IgD-negative memory B cell (primary cell): ENCODE data around the gene TGFB2. TPM values are rescaled to one million over a fixed set of nuclear protein-coding genes. Genes with fewer than 3 reads are reported as not detected.

Experiments
- H3K27ac Mint-ChIP-seq, 3 donors: one replicate each; pipeline ENCODE4 v1.8.0; 2020 to 2022; ENCODE audit warnings: mild to moderate bottlenecking in 3 of 3, mixed read lengths in 3 of 3, moderate library complexity in 1 of 3
- H3K27me3 Mint-ChIP-seq: one replicate; pipeline ENCODE4 v1.8.0; 2021; ENCODE audit warnings: mixed read lengths
- H3K36me3 Mint-ChIP-seq: one replicate; pipeline ENCODE4 v1.8.0; 2020; ENCODE audit warnings: mild to moderate bottlenecking, mixed read lengths
- H3K4me1 Mint-ChIP-seq, 3 donors: one replicate each; pipeline ENCODE4 v1.8.0; 2020 to 2022; ENCODE audit warnings: mixed read lengths in 3 of 3, mild to moderate bottlenecking in 1 of 3
- H3K4me3 Mint-ChIP-seq, 4 donors: one replicate each; pipeline ENCODE4 v1.8.0; 2020 to 2022; ENCODE audit warnings: mild to moderate bottlenecking in 4 of 4, mixed read lengths in 4 of 4, moderate library complexity in 3 of 4
- H3K9me3 Mint-ChIP-seq, 3 donors: one replicate each; pipeline ENCODE4 v1.8.0; 2020 to 2021; ENCODE audit warnings: mixed read lengths in 3 of 3, mild to moderate bottlenecking in 1 of 3
- polyA plus RNA-seq: library from polyadenylated mRNA; unstranded; fragments of 300-500 nt; fragmentation: Illumina TruSeq; gene quantifications from one replicate; pipeline ENCODE4 v1.2.3, GENCODE V29; 2021

Gene TGFB2
- polyA plus RNA-seq, 1 donor from 2014 or later = 0.59 TPM

DNA sequence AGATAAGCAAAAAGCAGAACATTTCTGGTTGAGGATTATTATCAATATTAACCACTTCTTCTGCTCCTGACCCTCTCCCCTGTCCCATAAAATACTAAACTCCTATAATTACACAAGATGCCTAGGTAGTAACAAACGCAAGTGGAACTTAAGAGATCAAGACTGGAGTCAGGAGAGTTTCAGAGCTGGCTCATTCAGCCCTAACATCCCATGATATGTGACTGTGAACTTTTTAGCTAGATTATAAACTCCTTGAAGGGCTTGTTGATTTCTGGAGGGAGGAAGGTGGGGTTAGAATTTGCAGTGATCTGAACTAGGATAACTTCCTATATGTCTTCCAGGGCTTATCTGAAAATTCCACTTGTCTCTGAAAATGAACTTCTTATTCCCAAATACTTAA is 130.6 kb downstream of the TGFB2 start:
- no peak overlapping the region for H3K4me3 Mint-ChIP-seq
- no peaks in the 10 kb centered on the region for H3K36me3 Mint-ChIP-seq
- no peak overlapping the region for H3K27ac Mint-ChIP-seq
- H3K4me1 Mint-ChIP-seq = peaks cover 14 to 17% (median 15%) of the 10 kb centered on the region in 3 donors
- H3K27me3 Mint-ChIP-seq = peaks cover 2% of the 10 kb centered on the region
- peaks cover 0 to 2% (median 0%) of the 10 kb centered on the region in 3 donors for H3K9me3 Mint-ChIP-seq

DNA sequence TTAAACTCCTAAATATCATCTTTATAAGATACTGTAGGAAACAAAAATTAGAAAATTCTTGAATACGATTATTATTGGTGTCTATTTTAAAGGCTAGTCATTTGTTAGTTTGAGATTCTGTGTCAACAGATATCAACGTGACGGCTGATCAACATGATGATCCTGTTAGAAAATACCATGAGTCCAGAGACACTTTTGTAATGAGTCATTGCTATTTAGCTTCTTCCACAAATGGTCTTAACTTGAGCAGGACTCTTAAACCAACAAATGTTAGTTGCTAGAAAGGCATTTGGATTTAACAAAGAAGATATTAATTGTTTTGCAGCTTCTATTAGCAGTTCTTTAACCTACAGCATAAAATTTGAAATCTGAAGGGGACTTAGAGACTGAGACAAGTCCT is 131.2 kb downstream of the TGFB2 start:
- no peak overlapping the region for H3K27ac Mint-ChIP-seq
- peaks cover 0 to 2% (median 0%) of the 10 kb centered on the region in 3 donors for H3K9me3 Mint-ChIP-seq
- peaks cover 2% of the 10 kb centered on the region for H3K27me3 Mint-ChIP-seq
- H3K4me3 Mint-ChIP-seq = no peak overlapping the region
- no peaks in the 10 kb centered on the region for H3K36me3 Mint-ChIP-seq
- H3K4me1 Mint-ChIP-seq = peaks cover 14 to 17% (median 15%) of the 10 kb centered on the region in 3 donors

DNA sequence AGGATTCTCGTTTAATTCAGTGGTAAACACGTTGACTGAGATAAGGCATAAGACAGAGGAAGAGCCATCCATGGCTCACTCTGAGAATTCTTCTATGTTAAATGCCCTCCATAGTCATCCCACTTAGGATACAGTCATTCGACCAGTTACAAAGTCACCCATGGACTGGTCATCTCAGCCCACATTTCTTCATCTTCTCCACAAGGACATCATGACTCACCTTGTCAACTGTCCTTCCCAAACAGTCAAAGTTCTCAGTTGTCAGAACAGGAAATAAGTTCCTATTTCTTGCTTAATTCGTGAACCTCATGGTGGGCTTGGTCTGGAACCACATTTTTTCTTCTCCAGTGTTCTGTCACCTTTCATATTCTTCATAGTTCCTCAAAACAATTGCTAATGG is 133.2 kb downstream of the TGFB2 start:
- Mint-ChIP-seq H3K4me1 (peaks cover 9 to 12% (median 10%) of the 10 kb centered on the region in 3 donors), H3K4me3 (no peak overlapping the region), H3K27me3 (peaks cover 2% of the 10 kb centered on the region), H3K9me3 (peaks cover 0 to 2% (median 0%) of the 10 kb centered on the region in 3 donors), H3K27ac (no peak overlapping the region), H3K36me3 (no peaks in the 10 kb centered on the region)

DNA sequence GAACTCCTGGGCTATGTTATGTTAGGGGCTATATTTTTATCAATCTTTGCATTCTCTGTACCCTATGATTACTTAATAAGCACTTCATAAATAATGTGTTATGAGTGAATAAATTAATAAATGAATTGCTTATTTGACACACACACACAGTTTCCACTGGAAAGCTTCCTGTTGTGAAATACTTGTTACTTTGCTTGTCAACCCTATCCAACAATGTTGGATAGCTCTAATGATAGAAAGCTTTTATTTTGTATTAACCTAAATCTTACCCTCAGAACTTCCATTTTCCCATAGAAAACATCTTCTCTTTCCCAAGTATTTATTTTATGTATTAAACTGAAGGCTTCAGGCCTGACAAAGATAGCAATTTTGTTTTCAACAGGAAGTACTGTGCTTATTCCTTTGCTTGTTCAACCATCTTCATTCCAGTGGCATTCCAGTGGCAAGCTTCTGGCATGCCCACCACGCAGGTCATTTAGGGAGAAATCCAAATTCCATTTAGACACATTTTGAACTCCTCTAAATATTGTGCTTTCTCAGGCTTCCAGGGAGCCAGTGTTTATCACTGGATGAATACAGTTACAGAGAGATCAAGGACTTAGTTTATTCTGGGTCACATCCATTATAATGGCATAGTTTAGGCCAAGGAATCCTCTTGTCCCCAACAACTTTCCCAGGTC is 134.4 kb downstream of the TGFB2 start:
- H3K27me3 Mint-ChIP-seq = peaks cover 2% of the 10 kb centered on the region

DNA sequence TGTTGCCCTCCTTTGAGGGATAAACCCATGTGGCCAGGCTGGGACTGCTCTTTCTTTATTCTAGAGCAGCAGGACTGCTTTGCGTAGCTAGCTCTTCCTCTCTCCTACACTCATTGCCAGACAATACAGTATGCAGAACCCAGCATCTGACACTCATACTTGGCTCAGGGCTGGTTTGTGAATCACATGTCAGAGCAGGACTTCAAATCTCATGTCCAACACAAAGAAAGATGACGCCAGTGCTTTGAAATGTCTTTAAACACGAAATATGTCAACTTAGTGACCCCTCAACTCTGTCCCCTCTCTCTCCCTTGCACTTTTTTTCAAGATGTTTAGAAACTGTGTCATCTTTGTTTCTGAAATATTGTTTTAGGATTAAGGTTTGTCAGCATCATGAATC is 135.0 kb downstream of the TGFB2 start:
- no peaks in the 10 kb centered on the region for H3K4me1 Mint-ChIP-seq
- H3K9me3 Mint-ChIP-seq = peaks cover 0 to 2% (median 0%) of the 10 kb centered on the region in 3 donors
- no peak overlapping the region for H3K4me3 Mint-ChIP-seq
- no peaks in the 10 kb centered on the region for H3K36me3 Mint-ChIP-seq
- H3K27ac Mint-ChIP-seq = no peak overlapping the region
- H3K27me3 Mint-ChIP-seq = peaks cover 2% of the 10 kb centered on the region

More for the DNA sequence above, 134.4 kb downstream of the TGFB2 start:
- Mint-ChIP-seq H3K4me1 (peaks cover 0 to 1% (median under 1%) of the 10 kb centered on the region in 3 donors), H3K9me3 (peaks cover 0 to 2% (median 0%) of the 10 kb centered on the region in 3 donors), H3K36me3 (no peaks in the 10 kb centered on the region), H3K27ac (no peak overlapping the region), H3K4me3 (no peak overlapping the region)

DNA sequence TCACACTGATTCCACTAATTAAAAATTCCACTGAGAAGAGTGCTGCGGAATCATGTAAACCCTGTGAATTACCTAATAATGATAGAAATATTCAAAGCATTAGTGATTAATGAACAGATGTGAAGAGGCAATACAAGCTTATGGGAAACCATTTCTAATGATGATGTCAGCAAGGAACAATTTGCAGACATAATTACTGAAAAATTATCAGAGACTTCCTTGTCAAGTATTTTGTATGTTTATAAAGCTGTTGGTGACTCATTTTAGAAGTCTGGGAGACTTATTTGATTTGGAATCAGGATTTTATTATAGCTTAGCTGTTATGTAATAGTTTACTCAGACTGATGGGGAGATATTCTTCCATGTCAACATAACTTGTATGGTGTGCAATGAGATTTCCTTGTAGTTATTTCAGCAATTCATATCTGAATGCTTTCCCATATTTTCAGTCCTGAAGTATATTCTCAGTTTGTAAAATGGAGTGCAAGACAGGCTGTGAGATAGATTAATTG is 135.5 kb downstream of the TGFB2 start:
- H3K36me3 Mint-ChIP-seq = no peaks in the 10 kb centered on the region
- no peak overlapping the region for H3K4me3 Mint-ChIP-seq

DNA sequence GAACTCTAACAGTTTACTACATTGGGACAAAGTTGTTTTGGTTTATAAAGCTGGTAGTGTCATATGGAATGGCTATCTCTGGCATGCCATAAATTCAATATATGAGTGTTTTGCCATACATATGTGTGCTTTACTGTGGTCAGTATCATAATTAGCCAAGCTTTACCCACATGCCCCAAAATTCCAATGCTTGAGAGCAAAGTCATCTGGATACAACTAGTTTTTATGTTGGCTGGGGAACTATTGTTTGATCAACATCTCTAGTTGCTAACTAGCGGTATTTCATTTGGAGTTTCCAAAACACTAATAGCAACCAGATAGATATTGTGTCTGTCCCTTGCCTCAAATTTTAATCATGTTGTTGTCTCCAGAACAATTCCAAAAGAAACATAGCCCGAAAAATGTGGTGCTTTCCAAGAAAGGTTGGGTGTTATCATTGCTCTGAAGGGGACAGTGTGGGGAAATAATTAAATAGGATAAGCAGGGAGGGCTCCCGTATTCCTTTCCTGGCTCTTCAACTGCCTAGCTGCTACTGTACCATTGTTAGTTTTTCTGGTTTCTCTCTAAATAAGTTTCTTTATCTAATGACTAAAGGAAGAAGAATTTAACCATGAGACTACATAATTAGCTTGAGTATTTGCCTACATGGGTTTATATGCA is 136.1 kb downstream of the TGFB2 start:
- Mint-ChIP-seq H3K9me3 (peaks cover 0 to 2% (median 0%) of the 10 kb centered on the region in 3 donors), H3K27ac (no peak overlapping the region), H3K36me3 (no peaks in the 10 kb centered on the region), H3K27me3 (peaks cover 2% of the 10 kb centered on the region), H3K4me3 (no peak overlapping the region), H3K4me1 (no peaks in the 10 kb centered on the region)

More for the DNA sequence above, 135.5 kb downstream of the TGFB2 start:
- no peaks in the 10 kb centered on the region for H3K4me1 Mint-ChIP-seq
- H3K27me3 Mint-ChIP-seq = peaks cover 2% of the 10 kb centered on the region
- H3K27ac Mint-ChIP-seq = no peak overlapping the region
- H3K9me3 Mint-ChIP-seq = peaks cover 0 to 2% (median 0%) of the 10 kb centered on the region in 3 donors

DNA sequence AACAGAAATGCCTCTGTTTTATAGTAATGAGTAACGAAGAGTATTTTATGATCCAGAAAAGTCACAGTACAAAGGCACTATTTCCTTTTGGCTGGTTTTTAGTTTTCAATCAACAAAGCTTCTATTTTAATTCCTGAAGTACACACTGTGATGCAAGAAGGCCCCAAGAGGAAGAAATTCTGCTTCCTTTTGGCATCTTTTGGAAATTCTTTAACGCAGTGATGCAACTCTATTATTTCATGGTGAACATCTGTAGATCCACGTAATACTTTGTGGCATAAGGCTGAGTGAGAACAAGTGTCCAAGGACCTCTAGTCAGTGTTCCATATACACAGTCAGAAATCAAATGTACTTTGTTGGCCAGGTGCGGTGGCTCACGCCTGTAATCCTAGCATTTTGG is 137.5 kb downstream of the TGFB2 start:
- peaks cover 0 to 2% (median 0%) of the 10 kb centered on the region in 3 donors for H3K9me3 Mint-ChIP-seq
- no peak overlapping the region for H3K4me3 Mint-ChIP-seq
- no peaks in the 10 kb centered on the region for H3K27me3 Mint-ChIP-seq
- no peak overlapping the region for H3K27ac Mint-ChIP-seq
- no peaks in the 10 kb centered on the region for H3K4me1 Mint-ChIP-seq
- H3K36me3 Mint-ChIP-seq = no peaks in the 10 kb centered on the region

DNA sequence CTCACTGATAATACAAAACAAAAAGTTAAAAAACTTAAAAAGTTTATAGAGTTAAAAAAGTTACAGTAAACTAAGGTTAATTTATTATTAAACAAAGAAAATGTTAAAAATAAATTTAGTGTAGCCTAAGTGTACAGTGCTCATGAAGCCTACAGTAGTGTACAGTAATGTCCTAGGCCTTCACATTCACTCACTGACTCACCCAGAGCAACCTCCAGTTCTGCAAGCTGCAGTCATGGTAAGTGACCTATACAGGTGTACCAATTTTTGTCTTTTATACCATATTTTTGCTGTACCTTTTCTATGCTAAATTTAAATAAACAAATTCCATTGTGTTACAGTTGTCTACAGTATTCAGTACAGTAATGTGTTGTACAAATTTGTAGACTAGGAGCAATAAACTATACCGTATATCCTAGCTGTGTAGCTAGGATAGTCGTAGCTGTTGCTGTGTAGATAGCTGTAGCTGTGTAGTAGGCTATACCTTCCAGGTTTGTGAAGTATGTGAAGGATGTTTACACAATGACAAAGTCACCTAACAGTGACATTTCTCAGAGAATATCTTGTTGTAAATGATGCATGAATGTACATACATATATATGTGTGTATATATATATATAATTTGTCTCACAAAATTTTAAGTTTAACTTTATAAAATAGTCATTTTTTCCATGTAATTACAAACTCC is 140.2 kb downstream of the TGFB2 start:
- Mint-ChIP-seq H3K36me3 (no peaks in the 10 kb centered on the region), H3K9me3 (no peaks in the 10 kb centered on the region), H3K27me3 (no peaks in the 10 kb centered on the region), H3K4me1 (no peaks in the 10 kb centered on the region), H3K4me3 (no peak overlapping the region), H3K27ac (no peak overlapping the region)

DNA sequence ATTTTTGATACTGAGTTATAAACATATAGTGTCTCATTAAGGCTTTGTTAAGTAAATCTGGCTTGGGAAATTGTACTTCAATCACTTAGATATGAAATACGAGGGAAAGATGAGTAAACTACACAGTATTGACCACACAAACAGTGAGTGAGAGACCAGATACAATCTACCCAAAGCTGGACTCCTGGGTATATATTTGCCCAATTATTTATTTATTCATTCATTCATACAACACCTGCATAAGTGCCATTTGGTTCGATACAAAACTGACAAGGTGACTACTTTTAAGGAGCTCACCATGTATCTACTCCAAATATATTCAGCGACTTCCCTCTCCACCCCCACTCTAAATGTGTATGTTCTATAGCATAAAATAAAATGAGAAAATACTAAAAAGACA is 143.4 kb downstream of the TGFB2 start:
- Mint-ChIP-seq H3K27ac (no peak overlapping the region), H3K27me3 (no peaks in the 10 kb centered on the region), H3K36me3 (no peaks in the 10 kb centered on the region), H3K4me1 (no peaks in the 10 kb centered on the region), H3K9me3 (no peaks in the 10 kb centered on the region), H3K4me3 (no peak overlapping the region)

DNA sequence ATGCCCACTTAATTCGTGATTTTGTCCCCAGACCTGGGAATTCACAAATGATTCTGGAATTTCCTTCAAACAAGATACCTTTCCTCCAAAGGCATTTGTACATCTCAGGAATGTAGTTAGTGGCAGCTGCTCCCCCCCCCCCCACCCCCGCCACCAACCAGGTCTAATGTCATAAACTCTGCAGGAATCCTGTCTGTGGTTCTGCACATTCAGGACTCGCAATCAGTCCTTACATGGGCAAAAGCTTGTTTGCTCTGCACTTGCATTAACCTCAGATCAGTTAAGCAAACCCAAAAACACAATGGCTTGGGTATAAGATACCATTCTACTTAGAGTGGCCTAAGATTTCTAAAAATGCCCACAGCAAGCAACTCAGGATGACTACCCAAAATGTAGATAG is 143.8 kb downstream of the TGFB2 start:
- Mint-ChIP-seq H3K4me1 (no peaks in the 10 kb centered on the region), H3K27me3 (no peaks in the 10 kb centered on the region)

DNA sequence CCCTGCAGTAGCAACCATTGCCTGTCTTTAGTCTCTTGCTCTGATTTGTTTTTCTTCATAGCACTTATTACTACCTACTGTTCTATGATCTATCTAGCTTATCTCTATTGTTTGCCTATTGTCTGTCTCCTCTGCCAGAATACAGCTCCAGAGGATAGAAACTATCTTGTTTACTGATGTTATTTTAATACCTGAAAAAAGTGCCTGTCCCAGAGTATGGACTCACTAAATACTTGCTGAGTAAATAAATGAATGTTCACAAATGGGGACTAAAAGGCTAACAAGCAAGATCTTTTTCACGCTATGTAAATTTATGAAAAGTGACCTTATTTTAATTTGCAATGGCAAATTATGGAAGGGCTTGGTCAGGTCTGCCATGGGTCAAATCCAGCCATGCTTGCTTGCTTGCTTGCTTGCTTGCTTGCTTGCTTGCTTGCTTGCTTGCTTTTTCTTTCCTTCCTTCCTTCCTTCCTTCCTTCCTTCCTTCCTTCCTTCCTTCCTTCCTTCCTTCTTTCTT is 145.3 kb downstream of the TGFB2 start:
- H3K4me1 Mint-ChIP-seq = no peaks in the 10 kb centered on the region

More for the DNA sequence above, 143.8 kb downstream of the TGFB2 start:
- no peaks in the 10 kb centered on the region for H3K36me3 Mint-ChIP-seq
- H3K9me3 Mint-ChIP-seq = no peaks in the 10 kb centered on the region
- H3K4me3 Mint-ChIP-seq = no peak overlapping the region
- H3K27ac Mint-ChIP-seq = no peak overlapping the region

DNA sequence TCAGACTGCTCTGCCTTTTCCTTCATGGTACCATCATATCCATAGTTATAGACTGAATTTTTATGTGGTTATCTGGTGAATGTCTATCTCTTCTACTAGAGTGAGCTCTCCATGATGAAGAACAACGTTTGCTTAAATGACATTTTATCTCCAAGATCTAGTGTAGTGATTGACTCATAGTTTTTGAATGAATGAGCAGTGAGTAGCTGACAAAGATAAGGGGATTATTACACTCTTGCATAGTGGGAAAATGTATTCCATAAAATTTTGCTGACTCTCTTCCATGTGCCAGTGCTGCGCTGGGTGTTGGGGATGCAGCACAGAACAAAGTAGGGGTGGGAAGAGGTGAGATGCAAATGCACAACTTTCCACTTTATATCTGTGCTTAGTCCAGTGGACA is 147.7 kb downstream of the TGFB2 start:
- no peak overlapping the region for H3K4me3 Mint-ChIP-seq
- no peak overlapping the region for H3K27ac Mint-ChIP-seq
- no peaks in the 10 kb centered on the region for H3K4me1 Mint-ChIP-seq
- H3K9me3 Mint-ChIP-seq = no peaks in the 10 kb centered on the region
- H3K27me3 Mint-ChIP-seq = no peaks in the 10 kb centered on the region
- H3K36me3 Mint-ChIP-seq = no peaks in the 10 kb centered on the region

More for the DNA sequence above, 145.3 kb downstream of the TGFB2 start:
- H3K36me3 Mint-ChIP-seq = no peaks in the 10 kb centered on the region
- no peak overlapping the region for H3K4me3 Mint-ChIP-seq
- H3K9me3 Mint-ChIP-seq = no peaks in the 10 kb centered on the region
- no peak overlapping the region for H3K27ac Mint-ChIP-seq
- H3K27me3 Mint-ChIP-seq = no peaks in the 10 kb centered on the region

DNA sequence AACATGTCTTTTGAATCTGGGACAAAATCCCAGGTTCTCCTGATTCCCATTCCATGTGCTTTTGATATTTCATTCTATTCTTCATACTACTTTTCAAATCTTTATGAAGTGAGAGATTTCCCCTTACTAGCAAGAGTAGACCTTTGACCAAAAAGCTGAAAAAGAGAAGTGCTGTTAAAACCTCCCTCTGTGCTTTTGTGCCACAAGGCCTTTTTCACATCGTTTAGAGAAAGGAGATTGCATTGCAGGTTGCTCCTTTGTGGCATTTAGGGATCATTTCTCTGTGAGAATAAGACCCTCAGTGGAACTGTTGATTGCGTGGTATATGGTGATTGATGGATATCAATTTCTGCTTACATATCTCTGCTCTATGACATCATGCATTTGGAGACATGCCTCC is 148.8 kb downstream of the TGFB2 start:
- Mint-ChIP-seq H3K27ac (no peak overlapping the region), H3K4me1 (peaks cover 1 to 4% (median 3%) of the 10 kb centered on the region in 3 donors), H3K27me3 (no peaks in the 10 kb centered on the region), H3K36me3 (no peaks in the 10 kb centered on the region), H3K4me3 (no peak overlapping the region), H3K9me3 (no peaks in the 10 kb centered on the region)
